AG04449 (cell line): ENCODE measurements around the gene DCHS1.

ENCODE experiments used
- CTCF ChIA-PET: fragments of 350-600 bp; formaldehyde crosslinking; extraction: SDS; loops from one replicate; lab custom pipeline; 2021; ENCODE audit warnings: antibody characterized with exemption; lab: Yijun Ruan, JAX
- POLR2A ChIA-PET: fragments of 400-600, 350-600 bp; formaldehyde crosslinking; extraction: SDS; loops from one replicate; lab custom pipeline; 2020; ENCODE audit warnings: antibody characterized with exemption, inconsistent platforms; lab: Yijun Ruan, JAX
- DNase-seq: peaks from one replicate; pipeline ENCODE4 v3.0.0-alpha.2; 2010; ENCODE audit warnings: low read depth, low spot score
- H3K4me3 ChIP-seq: 2 replicates; pipeline ENCODE4 v1.5.1; 2011; ENCODE audit warnings: low read depth, mild to moderate bottlenecking, control low read depth, low read length
- TF ChIP-seq, protein P1 (sequence below): IDR thresholded peaks from one replicate; pipeline ENCODE4 v1.5.1; 2011; ENCODE audit warnings: mild to moderate bottlenecking, moderate library complexity, low read length, control low read depth, inconsistent platforms; ENCODE audit not compliant: insufficient read depth; ENCODE audit errors: missing control alignments

Gene DCHS1

DNA sequence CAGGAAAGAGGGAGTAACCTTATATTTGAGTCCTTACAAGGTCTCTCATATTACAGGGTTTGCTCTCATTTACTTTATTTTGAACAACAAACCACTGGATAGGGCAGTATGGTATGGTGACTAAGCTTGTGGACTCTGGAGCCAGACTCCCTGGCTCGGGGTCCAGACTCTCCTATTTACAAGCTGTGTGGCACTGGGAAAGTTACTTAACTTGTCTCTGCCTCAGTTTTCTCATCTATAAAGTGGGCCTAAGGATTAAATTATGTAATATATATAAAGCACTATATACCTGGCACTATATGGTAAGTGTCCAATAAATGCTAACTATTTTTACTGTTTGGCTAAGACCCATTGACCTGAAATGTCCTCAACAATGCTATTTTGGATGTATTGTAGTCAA is 1.7 kb upstream of the DCHS1 start:
- no peak overlapping the region for H3K4me3 ChIP-seq
- CTCF ChIA-PET, result interaction anchor here (0.8 to 1.9 kb wide), 7 partner anchors 8 to 126 kb away, joined by 3 to 4 read pairs (median 3); no protein-coding TSS in a partner anchor
- no peak for DNase-seq
- TF ChIP-seq, protein P1, sequence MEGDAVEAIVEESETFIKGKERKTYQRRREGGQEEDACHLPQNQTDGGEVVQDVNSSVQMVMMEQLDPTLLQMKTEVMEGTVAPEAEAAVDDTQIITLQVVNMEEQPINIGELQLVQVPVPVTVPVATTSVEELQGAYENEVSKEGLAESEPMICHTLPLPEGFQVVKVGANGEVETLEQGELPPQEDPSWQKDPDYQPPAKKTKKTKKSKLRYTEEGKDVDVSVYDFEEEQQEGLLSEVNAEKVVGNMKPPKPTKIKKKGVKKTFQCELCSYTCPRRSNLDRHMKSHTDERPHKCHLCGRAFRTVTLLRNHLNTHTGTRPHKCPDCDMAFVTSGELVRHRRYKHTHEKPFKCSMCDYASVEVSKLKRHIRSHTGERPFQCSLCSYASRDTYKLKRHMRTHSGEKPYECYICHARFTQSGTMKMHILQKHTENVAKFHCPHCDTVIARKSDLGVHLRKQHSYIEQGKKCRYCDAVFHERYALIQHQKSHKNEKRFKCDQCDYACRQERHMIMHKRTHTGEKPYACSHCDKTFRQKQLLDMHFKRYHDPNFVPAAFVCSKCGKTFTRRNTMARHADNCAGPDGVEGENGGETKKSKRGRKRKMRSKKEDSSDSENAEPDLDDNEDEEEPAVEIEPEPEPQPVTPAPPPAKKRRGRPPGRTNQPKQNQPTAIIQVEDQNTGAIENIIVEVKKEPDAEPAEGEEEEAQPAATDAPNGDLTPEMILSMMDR, result no peak
- POLR2A ChIA-PET, result interaction anchor here (0.9 kb wide), 1 partner anchor 39 kb away, joined by 4 read pairs; no protein-coding TSS in a partner anchor

DNA sequence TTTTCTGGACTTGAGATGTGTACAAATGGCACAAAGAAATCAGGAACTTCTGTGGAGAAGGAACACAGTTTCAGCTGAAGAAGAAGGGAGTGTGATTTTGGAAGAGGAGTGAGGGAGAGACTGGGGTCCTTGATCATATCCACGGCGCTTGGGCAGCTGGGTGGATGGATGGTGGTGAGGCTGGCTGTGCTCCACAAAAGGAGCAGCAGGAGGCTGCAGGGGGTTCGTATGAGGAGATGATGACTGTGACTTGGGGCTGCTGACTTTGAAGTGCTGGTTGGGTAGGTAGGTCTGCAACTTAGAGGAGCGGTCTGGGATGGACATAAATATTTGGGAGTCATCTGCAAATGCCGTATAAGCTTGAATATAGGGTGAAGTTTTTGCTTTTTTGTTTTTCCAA is 1.3 kb upstream of the DCHS1 start:
- DNase-seq, result no peak
- POLR2A ChIA-PET, result interaction anchor here (0.9 kb wide), 1 partner anchor 39 kb away, joined by 4 read pairs; no protein-coding TSS in a partner anchor

DNA sequence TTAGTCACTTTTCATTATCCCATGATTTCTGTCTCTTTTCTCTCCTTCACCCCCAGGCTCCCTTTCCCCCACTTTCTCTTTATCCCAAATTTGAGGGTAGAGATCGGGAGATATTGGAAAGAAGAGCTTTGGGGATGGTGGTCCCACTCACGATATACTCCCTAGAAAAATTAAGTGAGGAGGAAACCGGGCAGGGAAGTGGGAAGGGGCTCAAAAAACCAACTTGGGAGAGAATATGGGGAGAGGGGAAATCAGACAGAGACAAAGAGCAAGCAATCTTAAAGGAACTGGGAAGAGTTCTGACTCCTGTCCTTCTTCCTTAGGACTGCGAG is 941 bp upstream of the DCHS1 start:
- ChIA-PET POLR2A (interaction anchor here (0.9 kb wide), 1 partner anchor 38 kb away, joined by 4 read pairs; no protein-coding TSS in a partner anchor), CTCF (interaction anchor here (1.0 to 1.9 kb wide), 4 partner anchors 12 to 126 kb away, joined by 3 to 4 read pairs (median 3); partner anchors contain the start of gene TPP1)
- TF ChIP-seq, protein P1, result no peak
- no peak for DNase-seq
- peak overlapping the region; percentile 68 for H3K4me3 ChIP-seq

More for the DNA sequence above, 1.3 kb upstream of the DCHS1 start:
- CTCF ChIA-PET, result interaction anchor here (0.8 to 1.9 kb wide), 6 partner anchors 9 to 126 kb away, joined by 3 to 4 read pairs (median 4); partner anchors contain the start of gene TPP1
- TF ChIP-seq, protein P1, result no peak
- no peak overlapping the region for H3K4me3 ChIP-seq

DNA sequence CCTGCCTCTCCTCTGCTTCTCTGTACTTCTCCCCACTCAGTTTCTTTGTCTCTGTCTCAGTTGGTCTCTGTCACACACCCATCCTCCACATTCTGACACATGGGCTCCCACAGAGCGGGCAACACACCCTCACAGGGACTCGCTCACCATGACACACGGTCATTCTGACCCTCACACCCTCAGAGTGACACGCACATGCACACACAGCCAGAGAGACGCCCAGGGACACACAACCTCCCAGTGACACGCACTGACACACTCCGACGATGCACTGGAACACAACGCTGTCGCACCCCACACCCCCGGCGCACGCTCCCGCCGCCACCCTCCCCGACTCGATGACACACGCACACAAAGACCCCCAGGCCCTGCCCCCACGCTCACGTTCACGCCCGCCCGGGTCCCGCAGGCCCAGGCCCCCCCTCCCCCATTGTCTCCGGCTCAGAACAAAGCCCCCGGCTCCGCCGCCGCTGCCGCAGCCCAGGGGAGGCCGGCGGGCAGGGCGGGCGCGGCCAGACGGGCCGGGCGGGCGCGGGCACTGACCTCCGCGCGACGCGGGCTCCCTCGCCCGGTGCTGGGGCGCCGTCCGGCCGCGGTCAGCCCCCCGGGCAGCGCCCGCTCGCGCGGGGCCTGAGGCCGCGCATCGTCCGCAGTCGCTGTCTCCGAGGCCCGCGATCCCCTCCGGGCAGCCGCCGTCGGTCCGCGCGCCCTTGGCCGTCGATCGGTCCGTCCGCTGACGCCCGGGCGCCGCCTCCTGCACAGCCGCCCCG is 404 bp downstream of the DCHS1 start:
- peak overlapping the region; percentile 60 for H3K4me3 ChIP-seq
- TF ChIP-seq, protein P1, result no peak
- POLR2A ChIA-PET, result no interaction called here
- CTCF ChIA-PET, result interaction anchor here (0.6 to 1.9 kb wide), 2 partner anchors 8 to 13 kb away, joined by 3 to 6 read pairs; no protein-coding TSS in a partner anchor
- DNase-seq, result no peak

DNA sequence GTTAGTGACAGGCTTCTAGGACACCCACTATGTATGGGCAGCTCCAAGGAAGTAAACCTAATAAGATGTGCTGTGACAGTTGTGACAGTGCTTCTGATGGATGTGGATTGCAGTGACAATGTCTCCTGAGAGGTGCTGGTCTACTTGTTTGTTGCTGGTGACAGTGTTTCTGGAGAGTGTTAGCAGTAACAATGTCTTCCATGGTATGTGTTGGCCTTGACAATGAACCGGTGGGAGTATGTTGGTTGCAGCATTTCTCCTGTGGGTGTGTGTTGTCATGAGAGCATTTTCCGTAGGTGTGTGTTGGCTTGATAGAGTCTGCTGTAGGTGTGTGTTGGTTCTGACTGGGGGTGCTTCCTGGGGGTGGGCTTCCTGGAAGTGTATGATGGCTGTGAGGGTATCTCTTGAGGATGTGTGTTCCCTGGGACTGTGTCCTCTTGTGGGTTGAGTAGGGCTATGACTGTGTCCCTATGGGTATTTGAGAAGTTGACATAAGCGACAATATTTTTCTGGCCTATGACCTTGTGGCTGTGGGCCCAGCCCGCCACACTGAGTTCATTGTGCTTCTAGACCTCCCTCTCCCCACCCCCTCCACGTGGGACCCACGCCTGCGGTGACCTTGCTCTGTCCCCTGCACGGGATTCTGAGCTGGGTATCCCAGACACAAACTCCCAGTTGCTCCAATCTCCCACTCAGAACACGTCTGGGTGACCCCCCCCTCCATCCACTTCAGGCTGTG is 1.2 kb downstream of the DCHS1 start:
- peak overlapping the region; percentile 60 for H3K4me3 ChIP-seq
- CTCF ChIA-PET, result interaction anchor here (0.7 to 1.9 kb wide), 2 partner anchors 13 to 29 kb away, joined by 3 to 6 read pairs; partner anchors contain the start of gene MRPL17
- TF ChIP-seq, protein P1, result no peak
- POLR2A ChIA-PET, result no interaction called here
- DNase-seq, result no peak
